ENCODE data around the gene TOMM20. TPM values are rescaled to one million over a fixed set of nuclear protein-coding genes. Genes with fewer than 3 reads are reported as not detected.
A peak's percentile ranks its signal among the peaks of the same experiment; 100 is the strongest.
"Not testable (repeated sequence)": the region's sequence is repeated elsewhere in the genome, so short reads cannot be mapped to it uniquely, and the experiment has no call there.

The TOMM20 gene
- total RNA-seq, 2 donors from 2014 or later = 54.7 to 75.2 TPM

DNA sequence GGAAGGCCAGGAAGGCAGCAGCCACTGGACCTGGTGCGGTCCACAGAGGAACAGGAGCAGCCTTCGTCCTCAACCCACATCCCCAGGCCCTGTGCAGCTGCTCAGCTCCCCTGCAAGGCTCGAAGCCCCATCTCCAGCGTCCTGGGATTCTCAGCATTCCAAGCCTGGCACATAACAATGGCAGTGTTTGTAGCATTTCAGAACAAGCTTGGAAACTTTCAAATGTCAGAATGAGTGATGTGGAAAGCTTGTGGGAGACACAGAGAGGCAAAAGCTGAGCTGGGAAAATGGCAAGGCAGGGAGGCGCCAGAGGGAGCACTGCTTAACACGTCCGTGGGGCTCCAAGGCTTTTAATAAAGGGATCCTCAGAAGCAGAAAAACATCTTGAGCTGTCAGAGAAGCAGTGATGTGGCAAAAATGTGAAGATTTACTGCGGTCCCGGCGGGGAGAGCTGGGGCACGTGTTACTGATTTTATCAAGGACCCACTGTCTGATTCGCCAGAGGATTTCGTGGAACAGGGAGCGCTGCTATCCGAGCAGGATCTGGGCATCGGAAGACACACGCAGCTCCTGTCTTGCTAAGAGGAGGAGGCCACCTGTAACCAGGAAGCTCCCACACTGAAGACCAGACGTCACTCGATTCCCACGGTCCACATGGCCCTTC lies 38.1 kb downstream of the TOMM20 start:
- H3K27me3 ChIP-seq = no peaks in the 10 kb centered on the region
- H3K36me3 ChIP-seq (replicated peaks in 1 of 2; ENCODE audit: insufficient read depth in 1 of 2, low read depth in 2 of 2) = no peaks in the 10 kb centered on the region
- peak in 3 of 4 donors; percentile 35 to 61 (median 54) for DNase-seq
- TF ChIP-seq, protein P1, sequence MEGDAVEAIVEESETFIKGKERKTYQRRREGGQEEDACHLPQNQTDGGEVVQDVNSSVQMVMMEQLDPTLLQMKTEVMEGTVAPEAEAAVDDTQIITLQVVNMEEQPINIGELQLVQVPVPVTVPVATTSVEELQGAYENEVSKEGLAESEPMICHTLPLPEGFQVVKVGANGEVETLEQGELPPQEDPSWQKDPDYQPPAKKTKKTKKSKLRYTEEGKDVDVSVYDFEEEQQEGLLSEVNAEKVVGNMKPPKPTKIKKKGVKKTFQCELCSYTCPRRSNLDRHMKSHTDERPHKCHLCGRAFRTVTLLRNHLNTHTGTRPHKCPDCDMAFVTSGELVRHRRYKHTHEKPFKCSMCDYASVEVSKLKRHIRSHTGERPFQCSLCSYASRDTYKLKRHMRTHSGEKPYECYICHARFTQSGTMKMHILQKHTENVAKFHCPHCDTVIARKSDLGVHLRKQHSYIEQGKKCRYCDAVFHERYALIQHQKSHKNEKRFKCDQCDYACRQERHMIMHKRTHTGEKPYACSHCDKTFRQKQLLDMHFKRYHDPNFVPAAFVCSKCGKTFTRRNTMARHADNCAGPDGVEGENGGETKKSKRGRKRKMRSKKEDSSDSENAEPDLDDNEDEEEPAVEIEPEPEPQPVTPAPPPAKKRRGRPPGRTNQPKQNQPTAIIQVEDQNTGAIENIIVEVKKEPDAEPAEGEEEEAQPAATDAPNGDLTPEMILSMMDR (IDR thresholded peaks at IDR 0.05) = no peak
- peak in 1 of 3 donors; percentile 56 for TF ChIP-seq POLR2A (IDR thresholded peaks at IDR 0.05)
- no peaks in the 10 kb centered on the region for H3K9me3 ChIP-seq
- H3K4me1 ChIP-seq = peaks cover 13% of the 10 kb centered on the region
- intact Hi-C loops (cut with DNase I) = loop anchor here (5.0 kb wide), 1 partner anchor 598 kb away; no protein-coding TSS in a partner anchor
- ATAC-seq = peak; percentile 75
- peak overlapping the region; percentile 47 to 84 (median 80) for H3K27ac ChIP-seq
- no peak overlapping the region for H3K4me3 ChIP-seq
- 54 to 58% methylated on average over 16 to 20 of the region's 20 CpGs for WGBS, 2 donors

DNA sequence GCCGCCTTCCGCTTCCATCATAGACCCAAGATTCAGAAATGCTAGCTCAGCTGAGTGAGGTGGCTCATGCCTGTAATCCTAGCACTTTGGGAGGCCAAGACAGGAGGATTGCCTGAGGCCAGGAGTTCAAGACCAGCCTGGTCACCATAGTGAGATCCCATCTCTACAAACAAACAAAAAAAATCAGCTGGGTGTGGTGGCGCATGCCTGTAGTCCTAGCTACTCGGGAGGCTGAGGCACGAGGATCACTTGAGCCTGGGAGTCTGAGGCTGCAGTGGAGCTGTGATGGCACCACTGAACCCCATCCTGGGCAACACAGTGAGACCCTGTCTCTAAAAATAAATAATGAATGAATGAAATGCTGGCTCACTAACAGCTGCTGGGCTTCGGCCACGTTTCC lies 39.7 kb downstream of the TOMM20 start:
- Histone ChIP-seq H3K4me3 (no peak overlapping the region), H3K9me3 (no peaks in the 10 kb centered on the region), H3K27ac (peak overlapping the region in 1 of 4 donors; percentile 84), H3K4me1 (peaks cover 15% of the 10 kb centered on the region), H3K27me3 (no peaks in the 10 kb centered on the region), H3K36me3 (replicated peaks in 1 of 2; ENCODE audit: insufficient read depth in 1 of 2, low read depth in 2 of 2) (no peaks in the 10 kb centered on the region)
- no peak for ATAC-seq
- no peak for DNase-seq
- TF ChIP-seq, protein P1 (IDR thresholded peaks at IDR 0.05) = no peak
- TF ChIP-seq POLR2A (IDR thresholded peaks at IDR 0.05) = no peak
- intact Hi-C loops (cut with DNase I) = loop anchor here (10.0 kb wide), 1 partner anchor 494 kb away; no protein-coding TSS in a partner anchor
- WGBS, 2 donors = 93% methylated on average over 7 of the region's 7 CpGs

DNA sequence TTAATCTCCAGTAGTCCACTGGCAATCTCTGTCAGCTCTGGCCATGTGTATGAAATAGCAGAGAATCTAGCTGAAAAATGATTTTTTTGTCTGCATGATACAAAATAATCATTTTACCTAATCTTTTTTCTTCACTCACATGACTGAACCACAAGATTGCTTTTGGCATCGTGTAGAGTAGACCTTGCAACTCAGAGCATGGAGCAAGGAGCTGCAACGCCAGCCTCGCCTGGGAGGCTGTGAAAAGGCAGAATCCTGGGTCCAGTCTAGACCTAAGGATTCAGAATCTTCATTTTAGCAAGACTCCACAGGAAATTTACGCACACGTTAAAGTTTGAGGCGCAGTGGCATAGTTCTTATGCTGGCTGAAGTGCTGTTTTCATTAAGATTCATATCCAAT lies 40.2 kb downstream of the TOMM20 start:
- ATAC-seq = no peak
- Histone ChIP-seq H3K27ac (no peak overlapping the region), H3K4me1 (peaks cover 15% of the 10 kb centered on the region), H3K9me3 (no peaks in the 10 kb centered on the region), H3K27me3 (no peaks in the 10 kb centered on the region), H3K4me3 (no peak overlapping the region), H3K36me3 (replicated peaks in 1 of 2; ENCODE audit: insufficient read depth in 1 of 2, low read depth in 2 of 2) (no peaks in the 10 kb centered on the region)
- no peak for DNase-seq
- intact Hi-C loops (cut with DNase I) = loop anchor here (10.0 kb wide), 1 partner anchor 494 kb away; no protein-coding TSS in a partner anchor
- 82 to 84% methylated on average over 6 of the region's 6 CpGs for WGBS, 2 donors
- TF ChIP-seq, protein P1 (IDR thresholded peaks at IDR 0.05) = no peak
- TF ChIP-seq POLR2A (IDR thresholded peaks at IDR 0.05) = no peak

DNA sequence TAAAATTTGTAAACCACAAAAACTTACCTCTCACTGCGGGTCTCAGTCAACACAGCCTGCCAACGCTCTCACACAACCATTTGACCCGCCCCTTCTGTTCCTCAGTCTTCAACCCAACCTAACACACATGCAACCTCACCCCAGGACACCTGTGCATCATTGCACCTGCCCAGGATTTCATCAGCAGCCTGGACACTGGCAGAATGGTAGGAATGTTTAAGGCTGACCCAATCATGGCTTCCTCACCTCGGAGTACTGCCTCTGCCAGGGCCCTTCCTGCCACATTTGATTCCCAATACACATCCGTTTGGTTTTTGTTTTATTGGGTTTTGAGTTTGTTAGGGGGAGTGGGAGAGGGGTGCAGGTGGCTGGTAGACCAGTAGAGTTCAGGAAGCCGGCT lies 40.7 kb downstream of the TOMM20 start:
- TF ChIP-seq, protein P1 (IDR thresholded peaks at IDR 0.05) = no peak
- no peak for TF ChIP-seq POLR2A (IDR thresholded peaks at IDR 0.05)
- ATAC-seq (no peak), DNase-seq (no peak)
- intact Hi-C loops (cut with DNase I) = loop anchor here (10.0 kb wide), 1 partner anchor 493 kb away; no protein-coding TSS in a partner anchor
- Histone ChIP-seq H3K4me1 (peaks cover 19% of the 10 kb centered on the region), H3K4me3 (no peak overlapping the region), H3K27me3 (no peaks in the 10 kb centered on the region), H3K9me3 (no peaks in the 10 kb centered on the region), H3K27ac (no peak overlapping the region), H3K36me3 (replicated peaks in 1 of 2; ENCODE audit: insufficient read depth in 1 of 2, low read depth in 2 of 2) (no peaks in the 10 kb centered on the region)
- 86 to 91% methylated on average over 6 of the region's 6 CpGs for WGBS, 2 donors

DNA sequence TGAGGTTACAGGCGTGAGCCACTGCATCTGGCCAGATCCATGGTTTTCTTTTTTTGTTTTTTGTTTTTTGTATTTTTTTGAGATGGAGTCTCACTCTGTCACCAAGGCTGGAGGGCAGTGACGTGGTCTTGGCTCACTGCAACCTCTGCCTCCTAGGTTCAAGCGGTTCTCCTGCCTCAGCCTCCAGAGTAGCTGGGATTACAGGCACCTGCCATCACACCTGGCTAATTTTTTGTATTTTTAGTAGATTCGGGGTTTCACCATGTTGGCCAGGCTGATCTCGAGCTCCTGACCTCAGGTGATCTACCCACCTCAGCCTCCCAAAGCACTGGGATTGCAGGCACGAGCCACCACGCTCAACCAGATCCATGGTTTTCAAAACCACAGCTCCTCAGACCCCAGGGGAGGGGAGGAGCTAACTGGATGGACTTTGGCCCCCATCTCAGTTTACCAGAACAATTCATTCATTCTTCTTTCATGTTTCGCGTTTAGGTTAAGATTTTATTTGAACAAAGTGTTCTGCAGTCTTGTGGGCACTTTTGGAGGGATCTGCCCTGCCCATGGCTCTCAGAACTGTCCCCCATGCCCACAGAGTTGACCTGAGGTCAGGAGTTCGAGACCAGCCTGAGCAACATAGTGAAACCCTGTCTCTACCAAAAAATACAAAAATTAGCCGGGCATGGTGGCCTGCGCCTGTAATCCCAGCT lies 43.1 kb downstream of the TOMM20 start:
- not testable (repeated sequence) for H3K4me3 ChIP-seq; H3K27ac ChIP-seq; ATAC-seq; H3K27me3 ChIP-seq; H3K9me3 ChIP-seq; DNase-seq; H3K36me3 ChIP-seq (replicated peaks in 1 of 2; ENCODE audit: insufficient read depth in 1 of 2, low read depth in 2 of 2)
- intact Hi-C loops (cut with DNase I) = loop anchor here (10.0 kb wide), 1 partner anchor 491 kb away; no protein-coding TSS in a partner anchor
- peaks cover 18% of the 10 kb centered on the region for H3K4me1 ChIP-seq
- WGBS, 2 donors = 80% methylated on average over 12 of the region's 12 CpGs

DNA sequence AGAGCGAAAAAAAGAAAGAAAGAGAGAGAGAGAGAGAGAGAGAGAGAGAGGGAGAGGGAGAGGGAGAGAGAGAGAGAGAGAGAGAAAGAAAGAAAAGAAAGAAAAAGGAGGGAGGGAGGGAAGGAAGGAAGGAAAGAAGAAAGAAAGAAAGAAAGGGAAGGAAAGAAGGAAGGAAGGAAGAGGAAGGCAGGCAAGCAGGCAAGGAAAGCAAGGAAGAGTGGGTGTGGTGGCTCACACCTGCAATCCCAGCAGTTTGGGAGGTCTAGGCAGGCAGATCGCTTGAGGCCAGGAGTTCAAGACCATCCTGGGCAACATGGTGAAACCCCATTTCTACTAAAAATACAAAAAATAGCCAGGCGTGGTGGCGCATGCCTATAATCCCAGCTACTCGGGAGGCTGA lies 47.8 kb downstream of the TOMM20 start:
- H3K36me3 ChIP-seq (replicated peaks in 1 of 2; ENCODE audit: insufficient read depth in 1 of 2, low read depth in 2 of 2); DNase-seq; H3K9me3 ChIP-seq; H3K27me3 ChIP-seq; H3K4me3 ChIP-seq; ATAC-seq: not testable (repeated sequence)
- Histone ChIP-seq H3K4me1 (peaks cover 62% of the 10 kb centered on the region), H3K27ac (peak overlapping the region in 3 of 4 donors; percentile 91 to 97 (median 94))
- intact Hi-C loops (cut with DNase I) = loop anchor here (10.0 kb wide), 1 partner anchor 486 kb away; no protein-coding TSS in a partner anchor
- 93 to 97% methylated on average over 4 to 5 of the region's 5 CpGs for WGBS, 2 donors

DNA sequence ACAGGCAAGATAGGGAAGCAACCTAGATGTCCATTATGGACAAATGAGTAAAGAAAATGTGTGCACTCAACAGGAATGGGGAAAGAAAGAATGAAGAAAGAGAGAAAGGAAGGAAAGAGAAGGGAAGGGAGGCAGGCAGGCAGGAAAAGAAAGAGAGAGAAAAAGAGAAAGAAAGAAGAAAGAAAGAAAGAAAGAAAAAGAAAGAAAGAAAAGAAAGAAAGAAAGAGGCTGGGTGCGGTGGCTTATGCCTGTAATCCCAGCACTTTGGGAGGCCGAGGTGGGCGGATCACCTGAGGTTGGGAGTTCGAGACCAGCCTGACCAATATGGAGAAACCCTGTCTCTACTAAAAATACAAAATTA lies 48.4 kb downstream of the TOMM20 start:
- H3K27me3 ChIP-seq; H3K36me3 ChIP-seq (replicated peaks in 1 of 2; ENCODE audit: insufficient read depth in 1 of 2, low read depth in 2 of 2); ATAC-seq; H3K4me3 ChIP-seq; H3K9me3 ChIP-seq; DNase-seq: not testable (repeated sequence)
- whole genome bisulfite sequencing, 2 donors = 87 to 92% methylated on average over 4 of the region's 4 CpGs
- H3K27ac ChIP-seq = peak overlapping the region; percentile 79 to 97 (median 92)
- intact Hi-C loops (cut with DNase I) = loop anchor here (10.0 kb wide), 1 partner anchor 485 kb away; no protein-coding TSS in a partner anchor
- H3K4me1 ChIP-seq = peaks cover 67% of the 10 kb centered on the region

Measured in body of pancreas (tissue), 4 donors.